ENCODE data around the gene MAD1L1.

The MAD1L1 gene

DNA sequence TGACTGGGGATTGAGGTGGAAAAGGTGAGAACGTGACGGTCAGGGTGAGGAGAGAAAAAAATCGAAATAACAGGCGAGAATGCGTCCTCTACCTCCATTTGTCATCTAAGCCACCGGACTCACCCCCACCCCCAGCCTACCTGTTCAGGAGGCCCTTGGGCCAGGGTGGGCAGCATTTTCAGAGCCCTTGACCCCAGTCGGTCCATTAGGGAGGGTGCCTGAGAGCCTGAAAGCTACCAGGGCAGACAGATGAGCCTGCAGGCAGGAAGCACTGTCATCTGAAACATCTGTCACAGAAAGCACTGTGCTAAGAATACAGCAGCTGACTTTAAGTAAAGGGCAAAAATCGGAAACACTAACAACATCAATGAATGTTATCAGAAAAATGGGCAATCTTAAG is 47.0 kb downstream of the MAD1L1 start:
- no peak for TF ChIP-seq GATA2 (IDR thresholded peaks at IDR 0.05; ENCODE audit: low read depth, low read length)

DNA sequence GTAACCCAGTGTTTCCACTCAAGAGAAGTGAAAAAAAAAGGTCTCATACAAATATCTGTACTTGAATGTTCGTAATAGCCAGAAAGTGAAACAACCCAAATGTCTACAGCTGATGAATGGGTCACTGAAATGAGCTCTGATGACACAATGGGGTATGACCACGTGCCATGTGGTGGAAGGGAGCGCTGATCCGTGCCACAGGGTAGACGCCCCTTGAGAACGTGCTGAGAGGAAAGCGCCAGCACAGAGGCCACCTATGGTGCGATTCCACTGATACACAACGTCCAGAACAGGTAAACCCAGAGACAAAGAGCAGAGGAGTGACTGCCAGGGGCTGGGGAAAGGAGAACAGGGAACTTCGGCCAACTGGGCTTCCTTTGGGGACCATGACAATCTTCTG is 50.3 kb downstream of the MAD1L1 start:
- TF ChIP-seq GATA3 (IDR thresholded peaks at IDR 0.05; ENCODE audit: low read depth, low read length) (no peak), GATA2 (IDR thresholded peaks at IDR 0.05; ENCODE audit: low read depth, low read length) (no peak)

DNA sequence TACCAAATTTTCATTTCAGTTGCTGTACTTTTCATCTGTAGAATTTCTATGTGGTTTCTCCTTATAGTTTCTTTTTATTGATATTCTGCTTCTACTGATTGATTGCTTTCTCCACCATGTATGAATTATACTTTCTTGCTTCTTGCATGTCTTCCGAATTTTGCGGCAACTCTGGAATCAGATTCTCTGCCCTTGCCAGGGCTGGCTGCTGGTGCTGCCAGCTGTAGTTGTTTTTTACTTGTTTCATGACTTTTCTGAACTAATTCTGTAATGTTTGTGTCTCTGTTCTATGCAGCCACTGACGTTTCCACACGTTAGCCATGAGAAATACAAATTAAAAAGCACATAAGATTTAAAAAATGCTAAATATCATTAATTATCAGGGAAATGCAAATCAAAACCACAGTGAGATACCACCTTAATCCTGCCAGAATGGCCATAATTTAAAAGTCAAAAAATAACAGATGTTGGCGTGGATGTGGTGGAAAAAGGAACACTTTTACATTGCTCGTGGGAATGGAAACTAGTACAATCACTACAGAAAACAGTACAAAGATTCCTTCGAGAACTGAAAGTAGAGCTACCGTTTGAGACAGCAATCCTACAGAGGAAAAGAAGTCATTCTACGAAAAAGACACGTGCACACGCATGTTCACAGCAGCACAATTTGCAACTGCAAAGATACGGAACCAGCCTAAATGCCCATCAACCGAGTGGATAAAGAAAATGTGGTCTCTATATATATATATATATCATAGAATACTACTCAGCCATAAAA is 51.5 kb downstream of the MAD1L1 start:
- TF ChIP-seq GATA2 (IDR thresholded peaks at IDR 0.05; ENCODE audit: low read depth, low read length) (no peak), GATA3 (IDR thresholded peaks at IDR 0.05; ENCODE audit: low read depth, low read length) (no peak)

DNA sequence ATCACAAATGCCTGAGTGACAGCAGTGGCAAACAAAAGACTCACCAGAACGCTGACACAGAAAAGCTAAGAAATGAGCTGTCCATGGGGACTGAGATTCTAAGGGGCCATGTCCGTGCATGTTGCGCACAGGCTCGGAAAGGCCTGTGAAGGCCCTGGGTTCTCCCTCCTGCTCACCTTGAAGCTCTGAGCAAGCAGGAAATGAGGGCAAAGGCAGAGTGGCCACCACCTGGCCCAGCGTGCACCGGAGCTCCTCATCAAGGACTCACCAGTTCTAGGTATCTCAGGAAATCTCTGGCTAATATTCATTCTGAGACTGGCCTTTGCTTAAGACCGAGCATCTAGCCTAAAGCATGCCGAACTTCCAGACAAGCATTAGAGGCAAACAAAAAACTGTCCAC is 52.7 kb downstream of the MAD1L1 start:
- TF ChIP-seq GATA3 (IDR thresholded peaks at IDR 0.05; ENCODE audit: low read depth, low read length) = no peak
- TF ChIP-seq GATA2 (IDR thresholded peaks at IDR 0.05; ENCODE audit: low read depth, low read length) = no peak

DNA sequence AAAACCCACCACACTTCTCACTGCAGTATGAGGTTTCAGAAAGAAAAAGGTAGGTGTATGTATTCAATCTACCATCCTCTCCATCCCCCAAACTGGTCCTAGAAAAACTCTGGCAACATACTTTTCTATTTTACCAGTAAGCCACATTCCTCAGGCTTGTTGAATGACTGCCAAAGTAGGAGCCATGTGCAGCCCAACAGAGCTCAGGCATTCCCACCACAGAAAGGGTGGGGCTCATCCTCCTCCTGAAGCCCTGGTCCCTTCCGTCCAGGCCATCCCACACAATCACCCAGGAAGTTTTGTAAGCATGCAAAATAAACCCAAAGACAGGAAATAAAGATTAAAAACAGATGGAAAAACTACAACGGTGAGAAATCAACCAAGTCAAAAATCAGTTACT is 57.2 kb downstream of the MAD1L1 start:
- TF ChIP-seq GATA2 (IDR thresholded peaks at IDR 0.05; ENCODE audit: low read depth, low read length) (no peak), GATA3 (IDR thresholded peaks at IDR 0.05; ENCODE audit: low read depth, low read length) (no peak)

DNA sequence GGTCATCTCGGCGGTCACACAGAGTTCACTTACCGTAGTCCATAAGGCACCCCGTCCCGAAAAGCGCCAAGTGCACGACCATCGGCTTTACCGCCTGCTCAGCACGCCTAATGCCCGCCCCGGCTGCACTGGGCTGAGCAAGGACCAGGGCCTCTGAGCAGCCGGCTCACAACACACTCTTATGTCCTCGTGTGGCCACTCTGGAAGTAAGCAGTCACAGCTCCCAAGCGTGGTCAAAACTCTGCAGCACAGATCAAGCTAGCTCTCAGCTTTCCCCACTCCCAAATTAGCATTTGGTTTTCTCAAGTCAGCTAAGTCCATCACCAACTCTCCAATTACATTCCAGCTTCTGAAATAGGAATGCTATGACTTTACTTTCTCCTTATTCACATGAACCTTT is 57.7 kb downstream of the MAD1L1 start:
- TF ChIP-seq GATA3 (IDR thresholded peaks at IDR 0.05; ENCODE audit: low read depth, low read length) (no peak), GATA2 (IDR thresholded peaks at IDR 0.05; ENCODE audit: low read depth, low read length) (no peak)

DNA sequence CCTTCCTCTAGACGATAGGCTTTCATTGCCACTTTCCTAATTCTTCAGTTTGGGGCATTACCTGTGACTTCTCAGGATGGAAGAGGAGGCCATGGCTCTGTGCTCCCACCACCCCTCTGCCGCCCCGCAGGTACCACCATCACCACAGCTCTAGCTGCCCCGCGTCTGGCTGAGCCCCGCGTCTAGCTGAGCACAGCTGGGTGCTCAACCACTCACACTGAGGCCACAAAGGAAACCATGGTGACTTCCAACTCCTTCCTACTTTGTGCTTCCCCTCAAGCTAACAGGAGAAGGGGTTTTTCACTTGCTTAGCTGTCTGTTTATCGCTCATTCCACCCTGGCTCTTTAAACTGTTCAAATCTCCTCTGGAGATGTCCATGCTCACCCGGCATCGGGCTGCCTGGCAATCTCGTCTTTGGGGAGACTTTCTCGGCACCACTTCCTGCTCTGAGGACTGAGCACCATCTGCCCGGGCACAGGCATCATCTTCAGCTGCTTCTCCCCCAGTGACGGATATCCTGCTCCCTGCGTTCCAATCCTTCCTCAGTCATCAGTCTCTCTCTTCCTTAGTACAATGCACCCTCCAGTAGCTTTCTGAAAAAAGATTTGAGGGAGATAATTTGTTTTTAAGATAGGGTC is 59.4 kb downstream of the MAD1L1 start:
- TF ChIP-seq GATA2 (IDR thresholded peaks at IDR 0.05; ENCODE audit: low read depth, low read length) = no peak
- no peak for TF ChIP-seq GATA3 (IDR thresholded peaks at IDR 0.05; ENCODE audit: low read depth, low read length)

DNA sequence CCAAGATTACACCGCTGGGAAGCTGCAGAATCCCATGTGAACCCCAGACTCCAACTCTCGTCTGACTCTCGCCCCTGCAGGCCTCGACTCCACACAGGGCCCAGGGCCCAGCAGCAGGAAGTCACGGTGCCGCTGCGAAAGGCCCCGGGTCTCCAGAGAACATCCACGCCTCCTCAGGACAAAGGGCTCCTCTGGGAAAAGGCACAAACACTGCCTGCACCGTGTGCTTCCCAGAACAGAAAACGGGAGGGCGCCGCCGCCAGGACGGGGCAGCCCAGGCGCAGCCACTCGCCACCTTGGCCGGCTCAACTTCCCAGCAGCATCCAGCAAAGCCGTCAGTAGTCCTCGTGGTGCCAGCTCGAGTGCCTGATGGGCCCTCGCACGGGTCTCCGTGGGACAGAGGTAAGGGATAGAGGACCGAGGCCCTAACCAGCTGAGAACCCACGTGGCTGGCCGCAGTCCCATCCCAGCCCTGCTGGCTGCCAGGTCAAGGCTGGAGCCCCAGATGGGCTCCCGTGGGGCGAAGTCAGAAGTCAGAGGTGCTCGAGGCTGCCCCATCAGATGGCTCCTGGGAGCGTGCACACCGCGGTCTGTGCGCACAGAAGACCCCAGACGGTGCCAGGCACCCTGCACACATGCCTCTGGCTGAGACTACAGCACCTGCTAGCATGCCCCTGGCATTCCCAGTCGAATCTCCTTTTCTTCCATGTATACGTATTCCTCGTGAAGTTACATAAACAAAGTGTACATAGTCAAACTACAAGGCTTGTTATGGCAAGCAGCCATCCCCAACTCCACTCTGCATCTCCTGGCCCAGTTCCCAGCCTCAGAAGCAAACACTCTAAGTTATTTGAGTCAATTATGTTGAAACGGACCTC is 60.2 kb downstream of the MAD1L1 start:
- TF ChIP-seq GATA2 (IDR thresholded peaks at IDR 0.05; ENCODE audit: low read depth, low read length) (no peak), GATA3 (IDR thresholded peaks at IDR 0.05; ENCODE audit: low read depth, low read length) (no peak)

DNA sequence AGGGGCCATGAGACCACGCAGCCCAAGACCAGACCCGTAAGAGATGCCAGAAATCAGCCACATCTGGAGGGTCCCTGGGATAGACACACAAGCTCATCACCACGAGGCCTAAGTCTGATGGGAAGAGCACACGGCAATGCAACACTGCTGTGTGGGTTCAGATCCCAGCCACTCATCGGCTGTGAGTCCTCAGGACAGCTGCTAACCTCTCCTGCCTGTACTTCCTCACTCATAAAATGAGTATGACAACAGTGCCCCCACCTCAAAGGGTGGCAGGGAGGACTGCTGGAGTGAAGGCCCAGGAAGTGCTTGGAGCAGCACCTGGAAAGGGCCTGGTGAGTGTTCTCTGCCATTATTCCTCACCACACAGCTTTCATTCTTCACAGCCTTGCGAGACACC is 60.9 kb downstream of the MAD1L1 start:
- TF ChIP-seq GATA3 (IDR thresholded peaks at IDR 0.05; ENCODE audit: low read depth, low read length) (no peak), GATA2 (IDR thresholded peaks at IDR 0.05; ENCODE audit: low read depth, low read length) (no peak)

DNA sequence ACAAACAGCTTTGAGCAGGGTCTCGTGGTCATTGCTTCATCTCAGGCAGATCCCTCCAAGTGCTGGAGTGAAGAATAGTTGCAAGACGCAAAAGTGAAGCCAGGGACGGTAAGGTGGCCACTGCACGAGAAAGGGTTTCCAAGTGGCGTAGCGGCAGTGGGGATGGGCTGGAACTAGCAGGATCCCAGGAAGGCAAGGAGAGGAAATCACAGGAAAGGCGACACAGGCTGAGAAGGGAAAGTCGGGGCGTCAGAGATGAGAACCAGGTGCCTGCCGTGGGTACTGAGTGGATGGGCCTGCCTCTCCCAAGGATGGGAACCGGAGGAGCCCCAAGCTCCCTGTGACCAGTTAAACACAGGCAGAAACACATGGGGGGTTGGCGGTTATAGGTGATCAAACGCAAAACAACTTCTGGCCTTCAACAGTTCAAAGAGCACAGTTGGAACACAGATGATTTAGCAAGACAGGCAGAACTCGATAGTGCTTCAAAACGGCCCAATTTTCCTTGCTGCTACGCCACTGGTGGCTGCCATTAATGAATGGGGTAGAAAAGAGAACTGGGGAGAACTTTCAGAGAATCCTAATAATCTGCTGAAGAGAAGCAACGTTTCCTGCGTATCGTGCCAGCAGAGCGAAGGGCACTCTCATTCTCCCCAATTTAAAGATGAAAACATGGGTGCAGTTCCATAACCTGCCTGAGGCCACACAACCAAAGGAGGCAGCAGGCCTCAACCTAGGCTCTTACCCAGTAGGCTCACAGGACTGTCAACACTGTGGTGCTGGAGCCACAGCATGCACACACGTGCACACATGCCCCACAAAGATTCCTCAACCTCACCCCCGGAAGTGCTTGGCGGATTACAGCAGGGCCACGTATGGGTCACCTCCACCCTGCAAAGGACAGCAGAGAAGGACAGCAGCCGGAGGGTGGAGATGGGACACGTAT is 61.9 kb downstream of the MAD1L1 start:
- TF ChIP-seq GATA2 (IDR thresholded peaks at IDR 0.05; ENCODE audit: low read depth, low read length) (no peak), GATA3 (IDR thresholded peaks at IDR 0.05; ENCODE audit: low read depth, low read length) (no peak)

DNA sequence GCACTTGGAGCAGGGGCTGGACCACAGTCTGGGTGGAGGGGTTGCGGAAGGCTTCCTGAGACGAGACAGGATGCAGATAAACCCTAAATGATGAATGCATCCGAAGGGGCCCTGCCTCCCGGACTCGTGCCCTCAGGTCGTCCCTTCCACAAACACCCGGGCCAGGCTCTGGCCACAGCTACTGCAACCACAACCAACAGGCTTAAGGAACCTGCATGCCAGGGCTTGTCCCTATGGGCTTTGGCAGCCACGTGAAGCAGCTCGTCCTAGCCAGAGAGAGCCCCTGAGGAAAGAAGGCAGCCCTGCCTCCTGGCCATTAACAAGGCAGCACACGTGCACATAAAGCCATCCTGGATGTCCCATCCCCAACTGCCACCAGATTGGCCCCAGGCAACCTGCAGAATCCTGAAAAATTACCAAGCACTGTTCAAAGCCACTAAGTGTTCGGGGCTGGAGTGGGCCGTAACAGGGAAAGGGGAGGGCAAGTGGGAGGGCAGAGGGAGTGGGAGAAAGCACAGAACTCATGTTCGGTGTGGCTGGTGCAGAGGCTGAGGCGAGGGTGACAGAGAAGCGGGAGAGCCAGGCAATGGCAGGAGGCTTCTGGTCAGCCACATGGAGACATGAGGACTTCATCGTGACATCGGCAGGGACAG is 62.7 kb downstream of the MAD1L1 start:
- TF ChIP-seq GATA3 (IDR thresholded peaks at IDR 0.05; ENCODE audit: low read depth, low read length) (no peak), GATA2 (IDR thresholded peaks at IDR 0.05; ENCODE audit: low read depth, low read length) (no peak)

DNA sequence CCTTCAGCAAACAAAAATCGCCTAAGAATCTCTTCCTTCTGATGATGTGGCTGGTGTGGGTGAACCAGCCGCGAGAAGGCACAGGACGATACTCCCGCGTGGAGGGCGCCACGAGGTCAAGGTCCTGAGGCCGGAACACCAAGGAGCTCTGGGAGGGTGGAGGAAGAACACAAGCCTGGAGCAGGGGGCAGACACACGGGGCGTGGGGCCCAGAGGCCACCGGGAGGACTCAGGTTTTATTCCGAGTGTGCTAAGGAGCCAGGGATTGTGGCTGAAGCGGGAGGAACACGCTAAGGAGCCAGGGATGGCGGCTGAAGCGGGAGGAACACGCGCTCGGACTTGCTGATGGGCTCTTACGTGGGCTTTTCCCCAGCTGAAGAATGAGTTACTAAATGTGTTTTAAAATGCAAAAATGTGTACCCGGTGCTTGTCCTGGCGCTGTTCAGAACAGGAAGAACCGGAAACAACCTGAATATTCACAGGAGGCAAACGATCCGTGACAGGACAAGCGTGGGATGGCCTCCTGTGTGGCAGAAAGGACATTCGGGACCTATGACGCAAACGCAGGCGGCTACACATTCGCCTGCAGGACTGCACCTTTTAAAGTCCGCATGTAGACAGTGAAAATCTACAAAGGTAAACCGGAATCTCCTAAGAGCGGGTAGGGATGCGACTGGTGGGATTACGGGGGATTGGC is 64.0 kb downstream of the MAD1L1 start:
- TF ChIP-seq GATA3 (IDR thresholded peaks at IDR 0.05; ENCODE audit: low read depth, low read length) (no peak), GATA2 (IDR thresholded peaks at IDR 0.05; ENCODE audit: low read depth, low read length) (no peak)
